NCI-H2196 (cell line): Measurements from ENCODE around the gene CHMP1A.
"Not testable (repeated sequence)": the region's sequence is repeated elsewhere in the genome, so short reads cannot be mapped to it uniquely, and the experiment has no call there.

Experiments used
- DNase-seq: peaks from one replicate; lab custom pipeline; 2025; ENCODE audit not compliant: unreplicated experiment; lab: John Stamatoyannopoulos, UW

Gene CHMP1A

DNA sequence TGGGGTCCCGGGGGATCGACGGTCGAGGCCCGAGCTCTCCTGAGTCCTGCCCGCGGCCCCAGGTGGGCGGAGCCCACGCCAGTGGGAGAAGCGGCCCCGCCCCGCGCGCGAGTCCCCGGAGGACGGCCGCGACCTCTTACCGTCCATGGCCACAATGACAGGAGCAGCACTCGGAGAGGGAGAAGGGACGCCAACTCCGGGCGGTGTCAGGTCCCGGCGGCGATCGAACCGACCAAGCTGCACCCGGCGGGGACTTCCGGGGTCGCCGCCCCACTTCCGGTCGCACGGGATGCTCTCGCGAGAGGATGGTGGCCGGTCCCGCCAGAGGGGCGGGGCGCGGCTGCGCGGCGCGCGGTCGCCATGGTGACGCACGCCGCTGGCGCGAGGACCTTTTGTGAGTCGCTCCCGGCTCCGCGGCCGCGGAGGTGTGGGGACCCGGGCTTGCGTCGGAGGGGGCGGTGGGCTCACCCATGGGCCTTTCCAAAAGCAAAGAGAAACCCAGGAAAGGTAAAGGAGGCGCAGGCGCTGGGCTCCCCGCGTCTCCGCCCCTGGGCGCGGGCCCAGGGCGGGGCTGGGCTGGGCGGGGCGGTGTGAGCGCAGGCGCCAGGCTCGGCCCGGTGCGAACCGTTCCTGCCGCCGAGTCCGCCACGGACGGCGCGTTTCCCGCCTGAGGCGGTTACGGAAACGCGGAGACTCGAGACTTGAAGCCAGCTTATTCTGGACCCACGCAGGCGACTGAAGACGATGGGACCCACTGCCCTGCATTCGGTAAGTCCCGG is at the start of gene CHMP1A, which contains the start of gene SPATA33:
Gene CHMP1A (minus strand): TSS at position 267 of the 779 bp plus-strand sequence. CDS start 120 bp downstream, at position 147.
Gene SPATA33 (plus strand): TSS at position 395 of the 779 bp plus-strand sequence. CDS start 76 bp downstream, at position 471.
- DNase-seq = peak; percentile 76

DNA sequence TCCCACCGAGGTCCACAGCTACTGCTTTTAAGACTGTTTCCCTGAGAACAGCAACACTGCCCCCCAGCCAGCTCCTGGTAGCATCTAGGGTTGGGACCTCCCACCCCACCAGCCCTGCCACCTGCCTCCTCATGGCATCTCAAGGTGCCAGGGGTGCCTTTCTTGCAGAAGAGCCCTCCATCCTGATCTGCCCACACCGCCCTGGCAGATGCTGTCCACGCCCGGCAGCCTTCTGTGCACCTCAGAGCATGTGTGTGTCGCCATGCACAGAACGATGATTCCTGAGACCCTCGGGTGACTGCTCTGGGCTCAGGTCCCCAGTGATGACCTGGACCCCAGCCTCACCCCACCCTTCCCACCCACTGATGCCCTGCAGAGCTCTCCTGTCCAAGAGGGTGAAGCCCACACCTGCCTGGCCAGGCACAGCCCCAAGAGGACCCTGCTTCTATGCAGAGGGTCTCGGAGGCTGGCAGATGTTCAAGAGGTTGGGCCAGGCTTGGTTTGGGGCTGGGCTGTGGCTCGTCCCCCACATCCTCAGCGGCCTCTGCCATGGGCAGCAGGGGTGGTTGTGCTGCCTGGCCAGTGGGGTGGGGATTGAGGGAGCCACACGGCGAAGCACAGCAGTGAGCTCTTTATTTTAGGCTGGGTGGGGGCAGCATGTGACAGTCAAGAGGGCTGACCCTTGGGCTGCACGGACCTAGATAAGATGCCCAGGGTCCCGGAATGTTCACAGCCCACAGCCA is 49.2 kb upstream of the CHMP1A start:
- no peak for DNase-seq

DNA sequence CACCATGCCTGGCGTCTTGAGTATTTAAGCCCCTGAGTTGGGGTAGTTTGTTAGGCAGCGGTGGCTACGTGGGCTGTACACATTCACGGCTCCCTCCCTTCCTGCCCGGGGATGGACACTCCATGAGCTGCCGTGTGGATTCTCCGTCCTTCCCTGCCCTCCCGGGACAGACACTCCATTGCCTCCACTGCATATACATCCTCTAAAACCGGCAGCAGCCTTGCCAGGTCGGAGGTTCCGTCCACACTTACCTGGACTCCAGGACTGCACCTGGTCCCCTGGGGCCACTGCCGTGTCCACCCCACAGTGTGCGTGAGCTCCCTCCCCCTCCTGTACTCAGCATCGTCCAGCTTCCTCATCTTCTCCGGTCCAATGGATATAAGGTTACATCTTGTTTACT is 47.5 kb upstream of the CHMP1A start:
- DNase-seq = no peak

DNA sequence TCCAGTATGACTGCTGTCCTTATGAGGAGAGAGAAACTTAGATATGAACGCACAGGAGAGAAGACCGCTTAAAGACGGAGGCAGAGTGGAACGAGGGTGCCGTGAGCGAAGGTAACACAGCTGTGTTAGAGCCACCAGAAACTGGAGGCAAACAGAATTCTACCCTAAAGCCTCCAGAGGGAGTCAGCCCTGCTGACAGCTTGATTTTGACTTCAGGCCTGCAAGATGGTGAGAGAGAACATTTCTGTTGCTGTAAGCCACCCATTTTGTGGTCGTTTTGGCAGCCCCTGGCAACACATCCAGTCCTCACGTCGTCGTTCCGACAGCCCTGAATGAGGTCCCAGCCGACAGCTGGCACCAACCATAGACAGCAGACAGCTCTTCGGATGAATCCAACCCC is 46.8 kb upstream of the CHMP1A start:
- no peak for DNase-seq

DNA sequence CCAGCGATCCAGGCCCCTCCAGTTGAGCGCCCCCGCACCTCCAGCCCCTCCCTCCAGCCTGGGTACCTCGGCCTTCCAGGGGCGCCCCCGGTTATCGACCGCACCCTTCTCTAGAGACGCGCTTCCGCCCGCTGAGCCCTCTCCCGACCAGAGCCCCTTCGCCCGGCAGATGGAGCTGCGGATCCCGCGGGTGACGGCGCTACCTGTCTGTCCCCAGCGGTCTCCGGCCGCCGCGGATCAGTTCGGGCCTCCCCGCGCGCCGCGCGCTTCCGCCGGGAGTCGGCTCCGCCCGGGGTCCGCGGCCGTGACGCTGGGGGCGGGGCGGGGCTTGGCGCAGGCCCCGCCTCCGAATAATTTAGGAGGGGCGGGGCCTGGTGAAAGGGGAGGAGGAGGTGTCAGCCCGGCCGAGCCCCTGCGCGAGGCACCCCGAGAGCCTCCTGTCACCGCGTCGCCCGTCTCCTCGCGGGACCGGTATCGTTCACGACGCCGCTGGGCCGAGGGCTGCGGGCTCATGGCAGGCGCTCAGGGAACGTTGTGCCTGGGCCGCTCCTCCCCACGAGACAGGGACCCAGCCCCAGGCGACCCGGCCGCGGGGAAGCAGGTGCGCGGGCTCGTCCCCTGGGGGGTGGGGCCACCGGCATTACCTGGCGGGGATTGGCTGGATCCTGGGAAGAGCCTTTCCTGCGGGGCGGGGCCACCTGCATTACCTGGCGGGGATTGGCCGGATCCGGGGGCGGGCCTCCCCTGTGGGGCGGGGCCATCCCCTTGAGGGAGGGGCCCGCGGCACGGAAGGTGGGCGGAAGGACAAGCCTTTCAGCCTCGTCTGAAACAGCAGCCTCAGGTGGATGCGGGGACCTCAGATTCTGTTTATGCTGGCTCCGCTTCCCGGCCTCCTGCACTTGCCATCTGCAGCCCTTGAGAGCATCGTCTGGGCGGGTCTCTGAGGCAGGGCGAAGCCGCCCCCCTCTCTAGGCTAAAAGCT is 44.2 kb upstream of the CHMP1A start, which contains the start of gene SPATA2L:
Gene SPATA2L (minus strand): TSS at position 281 of the 982 bp plus-strand sequence. CDS start 473 bp downstream, outside the sequence.
- DNase-seq = peak; percentile 86

DNA sequence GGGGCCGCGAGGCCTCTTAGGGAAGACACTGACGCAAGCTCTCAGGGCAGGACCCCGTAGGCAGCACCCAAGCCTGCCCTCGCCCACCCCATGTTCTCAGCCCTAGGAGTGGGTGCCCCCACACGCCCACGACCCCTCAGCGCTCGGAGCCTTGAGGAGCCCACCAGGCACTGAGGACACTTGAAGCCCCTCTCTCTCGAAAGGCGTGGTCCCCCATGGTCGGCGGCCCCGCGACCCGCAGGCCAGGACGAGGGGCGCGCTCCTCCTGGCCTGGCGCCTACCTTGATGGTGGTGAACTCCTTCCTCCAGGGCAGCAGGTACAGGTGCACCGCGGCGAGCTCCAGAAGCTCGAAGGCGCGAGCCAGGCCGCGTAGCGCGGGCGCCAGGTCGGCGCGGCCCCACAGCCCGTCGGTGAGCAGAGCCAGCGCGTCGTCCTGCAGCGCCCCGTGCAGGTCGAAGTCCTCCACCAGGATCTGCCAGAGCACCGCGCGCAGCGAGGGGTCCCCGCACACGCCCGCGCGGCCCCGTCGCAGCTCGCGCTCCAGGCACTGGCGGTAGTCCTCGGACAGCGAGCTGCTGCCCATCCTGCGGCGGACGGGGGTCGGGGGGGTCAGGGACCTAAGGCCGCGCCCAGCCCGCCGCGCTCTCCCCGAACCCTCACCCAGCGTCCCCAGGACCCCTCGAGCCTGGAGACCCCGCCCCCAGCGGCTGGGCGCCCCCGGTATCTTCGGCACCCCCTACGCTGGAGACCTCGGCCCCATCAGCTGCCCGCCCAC is 43.3 kb upstream of the CHMP1A start:
- DNase-seq = peak; percentile 55

DNA sequence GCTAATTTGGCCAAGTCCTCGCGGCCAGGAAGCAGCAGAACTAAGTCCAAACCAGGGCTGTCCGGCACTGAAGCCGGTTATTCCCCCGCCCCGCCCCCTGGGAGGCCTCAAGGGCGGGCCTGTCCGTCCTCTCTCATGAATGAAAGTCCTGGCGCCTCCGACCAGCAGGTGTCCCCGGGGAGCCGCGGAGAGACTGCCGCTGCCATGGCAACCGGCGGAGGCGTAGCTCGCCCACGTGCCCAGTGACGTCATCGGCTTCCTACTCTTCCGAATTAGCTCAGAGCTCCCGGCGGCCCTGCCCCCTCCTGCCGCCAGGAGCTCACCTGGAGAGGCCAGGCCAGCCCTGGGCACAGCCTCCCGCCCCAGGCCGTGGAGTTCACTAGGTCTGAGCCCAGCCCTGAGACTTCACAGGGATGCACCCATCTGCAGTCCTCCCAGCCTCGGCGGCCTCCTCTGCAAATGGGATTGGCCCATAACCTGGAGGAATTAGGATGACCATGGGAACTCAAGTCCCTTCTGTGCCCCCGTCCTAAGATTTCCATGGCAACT is 42.7 kb upstream of the CHMP1A start:
- peak; percentile 97 for DNase-seq

DNA sequence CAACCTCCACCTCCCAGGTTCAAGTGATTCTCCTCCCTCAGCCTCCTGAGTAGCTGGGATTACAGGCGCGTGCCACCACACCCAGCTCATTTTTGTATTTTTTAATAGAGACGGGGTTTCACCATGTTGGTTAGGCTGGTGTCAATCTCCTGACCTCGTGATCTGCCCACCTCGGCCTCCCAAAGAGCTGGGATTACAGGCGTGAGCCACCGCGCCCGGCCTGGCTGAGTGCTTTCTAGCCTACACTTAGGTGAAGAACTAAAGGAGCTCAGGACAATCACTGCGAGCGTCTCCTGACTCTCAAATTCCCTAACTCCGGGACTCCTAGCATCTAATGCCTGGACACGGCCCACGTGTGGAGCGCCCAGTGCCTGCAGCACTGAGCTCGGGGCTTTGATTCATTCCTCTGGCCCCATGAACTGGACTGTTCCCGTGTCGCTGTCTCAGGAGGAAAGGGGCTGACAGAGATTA is 42.2 kb upstream of the CHMP1A start:
- DNase-seq = not testable (repeated sequence)

DNA sequence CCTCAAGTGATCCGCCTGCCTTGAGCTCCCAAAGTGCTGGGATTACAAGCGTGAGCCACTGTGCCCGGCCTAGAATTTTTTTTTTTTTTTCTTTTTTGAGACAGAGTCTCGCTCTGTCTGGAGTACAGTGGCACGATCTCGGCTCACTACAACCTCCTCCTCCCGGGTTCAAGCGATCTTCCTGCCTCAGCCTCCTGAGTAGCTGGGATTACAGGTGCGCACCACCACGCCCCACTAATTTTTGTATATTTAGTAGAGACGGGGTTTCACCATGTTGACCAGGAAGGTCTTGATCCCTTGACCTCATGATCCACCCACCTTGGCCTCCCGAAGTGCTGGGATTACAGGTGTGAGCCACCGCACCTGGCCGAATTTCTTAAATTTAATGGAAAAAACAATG is 41.2 kb upstream of the CHMP1A start:
- DNase-seq = not testable (repeated sequence)

DNA sequence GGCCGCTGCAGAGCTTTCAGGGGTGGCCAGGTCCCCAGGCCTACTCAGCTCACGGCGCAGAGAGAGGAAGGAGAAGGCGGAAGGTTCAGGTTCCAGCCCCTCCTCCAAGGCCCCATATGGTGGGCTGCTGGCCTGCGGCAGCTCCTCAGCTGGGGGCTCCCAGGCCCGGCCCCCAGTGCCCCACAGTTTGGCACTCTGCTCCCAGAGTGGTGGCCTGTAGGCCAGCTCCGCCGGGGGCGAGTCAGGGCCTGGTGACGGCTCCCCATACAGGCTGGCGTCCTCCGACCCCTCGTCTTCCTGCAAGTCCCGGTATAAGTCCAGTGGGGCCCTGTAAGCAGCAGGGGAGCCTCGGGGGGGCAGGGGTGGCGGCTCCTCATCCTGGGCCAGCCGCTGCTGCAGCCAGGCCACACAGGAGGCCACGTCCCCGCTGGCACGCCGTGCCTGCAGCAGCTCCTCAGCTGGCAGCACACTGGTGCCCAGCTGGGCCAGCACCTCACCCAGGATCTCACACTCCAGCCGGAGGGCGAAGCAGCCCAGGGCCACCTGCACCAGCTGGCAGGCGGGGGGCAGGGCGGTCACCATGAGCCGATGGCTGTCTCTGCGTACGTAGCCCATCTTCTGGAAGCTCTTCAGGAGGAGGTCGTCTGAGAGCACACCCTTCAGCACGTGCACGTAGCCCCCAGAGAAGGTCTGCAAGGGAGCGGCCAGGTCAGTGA is 40.3 kb upstream of the CHMP1A start:
- DNase-seq = no peak

DNA sequence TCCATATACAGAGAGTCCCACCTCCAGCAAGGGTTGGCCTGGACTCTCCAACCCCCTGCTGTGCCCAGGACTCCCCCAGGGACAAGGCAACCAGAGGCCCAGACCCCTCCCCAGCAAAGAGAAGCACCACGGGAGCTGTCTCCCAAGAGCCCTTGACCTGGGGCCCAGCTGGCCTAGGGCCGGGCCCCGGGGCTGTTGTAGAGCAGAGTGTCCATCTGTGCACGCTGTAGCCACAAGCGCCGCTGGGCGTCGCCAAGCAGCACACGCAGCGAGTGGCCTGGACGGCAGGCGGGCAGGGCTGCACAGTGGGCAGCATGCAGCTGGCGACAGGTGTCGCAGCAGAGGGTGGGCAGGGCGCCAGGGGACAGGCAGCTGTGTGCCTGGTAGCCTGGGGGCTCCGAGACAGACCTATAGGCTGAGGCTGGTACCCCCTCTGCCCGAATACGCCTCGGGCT is 39.7 kb upstream of the CHMP1A start:
- DNase-seq = peak; percentile 38

DNA sequence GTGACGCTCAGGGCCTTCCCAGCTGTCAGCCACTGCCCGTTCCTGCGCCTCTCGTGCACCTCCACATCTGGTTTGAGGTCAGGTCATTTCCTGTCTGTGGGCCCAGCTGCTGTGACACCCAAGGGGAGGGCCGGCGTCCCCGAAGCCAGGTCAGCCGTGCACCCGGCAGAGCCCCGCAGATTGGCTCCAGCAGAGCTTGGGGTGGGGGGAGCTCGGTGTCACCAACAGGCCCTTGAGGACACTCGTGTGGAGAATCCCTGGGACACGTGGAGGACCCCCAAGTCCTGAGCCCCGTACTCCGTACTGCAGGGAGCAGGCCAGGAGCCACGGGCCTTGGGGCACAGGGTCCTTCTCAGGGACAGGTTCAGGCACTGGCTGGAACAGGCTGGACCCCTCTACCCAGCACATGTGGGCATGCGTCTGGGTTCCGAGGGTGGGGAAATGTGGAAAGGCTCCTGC is 39.2 kb upstream of the CHMP1A start:
- DNase-seq = no peak

DNA sequence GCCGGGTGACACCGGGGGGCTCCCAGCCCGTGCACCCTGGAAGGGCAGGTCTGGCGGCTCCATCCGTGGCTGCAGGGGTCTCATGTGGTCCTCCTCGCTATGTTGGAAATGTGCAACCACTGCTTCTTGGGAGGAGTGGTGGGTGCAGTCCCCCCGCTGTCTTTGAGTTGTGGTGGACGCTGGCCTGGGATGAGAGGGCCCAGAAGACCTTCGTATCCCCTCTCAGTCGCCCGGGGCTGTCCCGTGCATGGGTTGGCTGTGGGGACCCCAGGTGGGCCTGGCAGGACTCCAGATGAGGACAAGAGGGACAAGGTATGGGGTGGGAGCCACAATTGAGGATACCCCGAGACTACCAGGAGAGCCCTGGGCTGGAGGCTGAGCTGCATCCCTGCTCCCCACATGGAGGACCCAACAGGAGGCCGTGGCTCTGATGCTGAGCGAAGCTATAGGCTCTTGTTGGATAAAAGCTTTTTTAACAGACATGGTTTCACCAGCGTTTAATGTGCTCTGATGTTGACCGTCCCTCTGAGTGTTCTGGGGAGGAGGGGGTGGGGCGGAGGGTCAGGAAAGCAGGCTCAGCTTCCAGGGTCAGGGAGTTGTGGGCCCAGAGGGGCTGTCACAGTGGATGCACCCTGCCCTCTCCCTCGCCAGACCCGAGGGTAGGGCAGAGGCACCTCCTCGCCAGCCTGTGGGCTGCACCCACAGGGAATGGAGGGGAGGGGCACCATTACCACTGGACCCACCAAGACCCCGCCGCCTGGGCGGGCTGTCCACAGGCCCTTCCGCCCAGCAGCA is 38.6 kb upstream of the CHMP1A start:
- DNase-seq = no peak

DNA sequence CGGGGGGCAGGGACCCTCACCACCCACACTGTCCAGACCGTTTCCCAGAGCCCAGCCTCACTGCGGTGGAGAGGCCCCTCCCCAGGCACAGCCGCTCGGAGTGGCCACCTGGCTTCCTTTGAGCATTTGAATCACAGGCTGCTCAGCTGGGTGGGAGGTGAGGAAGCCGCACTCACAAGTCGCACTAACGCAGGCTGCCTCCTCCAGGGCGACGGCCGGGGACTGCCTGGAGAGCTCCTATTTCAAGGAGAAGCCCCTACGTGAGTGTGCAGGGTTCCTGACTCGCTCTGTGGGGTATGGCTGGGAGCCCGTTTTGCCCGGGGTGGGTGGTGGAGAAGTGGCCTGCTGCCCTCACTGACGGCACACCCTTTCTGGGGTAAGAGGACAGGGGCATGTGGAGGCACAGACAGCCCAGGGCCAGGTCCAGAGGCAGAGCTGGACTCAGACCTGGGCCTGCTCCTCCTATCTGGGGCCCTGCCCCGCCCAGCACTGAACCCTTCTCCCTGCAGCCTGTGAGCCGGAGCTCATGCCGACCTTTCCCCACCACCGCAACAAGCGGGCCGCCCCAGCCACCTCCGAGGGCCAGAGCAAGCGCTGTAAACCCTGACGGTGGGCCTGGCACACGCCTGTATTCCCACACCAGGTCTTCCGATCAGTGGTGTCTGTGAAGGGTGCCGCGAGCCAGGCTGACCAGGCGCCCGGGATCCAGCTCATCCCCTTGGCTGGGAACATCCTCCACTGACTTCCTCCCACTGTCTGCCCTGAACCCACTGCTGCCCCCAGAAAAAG is 37.8 kb upstream of the CHMP1A start:
- DNase-seq = no peak

DNA sequence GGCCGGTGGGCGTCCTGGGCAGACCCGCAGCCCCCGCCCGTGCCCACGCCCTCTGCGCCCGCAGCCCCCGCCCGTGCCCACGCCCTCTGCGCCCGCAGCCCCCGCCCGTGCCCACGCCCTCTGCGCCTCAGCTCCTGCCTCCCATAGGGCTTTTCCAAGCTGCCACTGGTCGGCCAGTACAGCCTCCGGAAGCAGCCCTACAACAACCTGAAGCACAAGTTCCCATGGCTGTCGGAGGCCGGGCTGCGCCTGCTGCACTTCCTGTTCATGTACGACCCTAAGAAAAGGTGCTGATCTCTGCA is 37.2 kb upstream of the CHMP1A start:
- not testable (repeated sequence) for DNase-seq

DNA sequence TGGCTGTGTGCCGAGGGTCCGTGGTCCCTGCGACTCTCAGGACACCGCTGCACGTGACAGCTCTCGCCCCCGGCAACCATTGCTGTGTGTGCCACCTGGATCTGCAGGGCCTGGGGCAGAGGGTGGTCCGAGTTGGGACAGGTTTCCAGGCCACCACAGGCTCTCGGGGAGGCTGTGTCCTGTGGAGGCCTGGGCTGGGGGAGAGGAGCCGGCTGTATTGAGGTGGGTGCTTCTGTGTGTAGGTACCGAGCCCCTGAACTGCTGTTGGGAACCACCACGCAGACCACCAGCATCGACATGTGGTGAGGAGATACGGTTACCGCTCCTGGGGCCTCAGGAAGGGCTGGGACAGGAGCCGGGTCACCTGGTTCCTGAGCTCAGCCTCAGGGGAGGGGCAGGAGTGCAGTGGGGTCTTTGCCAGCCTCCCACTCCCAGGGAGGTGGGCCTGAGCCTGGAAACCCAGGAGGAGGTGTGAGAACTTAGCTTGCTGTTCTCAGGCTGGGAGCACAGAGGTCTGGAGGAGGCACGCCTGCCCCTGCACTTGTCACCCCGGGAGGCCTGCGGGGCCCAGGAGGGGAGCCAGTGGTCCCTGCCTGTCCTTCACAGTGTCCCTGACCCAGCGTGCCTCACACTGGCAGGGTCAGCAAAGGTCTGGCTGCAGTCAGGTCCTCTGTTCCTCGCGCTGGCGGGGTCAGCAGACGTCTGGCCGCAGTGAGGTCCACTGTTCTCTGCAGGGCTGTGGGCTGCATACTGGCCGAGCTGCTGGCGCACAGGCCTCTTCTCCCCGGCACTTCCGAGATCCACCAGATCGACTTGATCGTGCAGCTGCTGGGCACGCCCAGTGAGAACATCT is 36.6 kb upstream of the CHMP1A start:
- no peak for DNase-seq
